Measurements from ENCODE around the gene FRMD6.
"Not testable (repeated sequence)": the region's sequence is repeated elsewhere in the genome, so short reads cannot be mapped to it uniquely, and the experiment has no call there.

FRMD6 gene

GRCh38 chr14:51633298-51633697 is 18.4 kb upstream of the FRMD6 start:
- DNase-seq, result not testable (repeated sequence)

- no peak for DNase-seq
These were observed 15.6 kb upstream of the FRMD6 start for GRCh38 chr14:51636109-51636508.

GRCh38 chr14:51638071-51638944 is 13.4 kb upstream of the FRMD6 start:
- no peak for DNase-seq

- no peak for DNase-seq
These were observed 11.9 kb upstream of the FRMD6 start for GRCh38 chr14:51639668-51640316.

GRCh38 chr14:51643140-51643539 is 8.6 kb upstream of the FRMD6 start:
- no peak for DNase-seq

- no peak for DNase-seq
These were observed 7.3 kb upstream of the FRMD6 start for GRCh38 chr14:51644217-51644933.

- DNase-seq, result no peak
These were observed 3.4 kb upstream of the FRMD6 start for GRCh38 chr14:51648296-51648695.

GRCh38 chr14:51650716-51651387 is 858 bp upstream of the FRMD6 start:
- DNase-seq, result peak in 1 of 2 donors; percentile 18

GRCh38 chr14:51652168-51653078 is 713 bp downstream of the FRMD6 start:
- DNase-seq, result peak in 1 of 2 donors; percentile 68

- DNase-seq, result peak in 1 of 2 donors; percentile 29
These were observed 1.5 kb downstream of the FRMD6 start for GRCh38 chr14:51653079-51653774.

GRCh38 chr14:51653775-51654532 is 2.2 kb downstream of the FRMD6 start:
- no peak for DNase-seq

GRCh38 chr14:51654533-51654845 is 2.8 kb downstream of the FRMD6 start:
- DNase-seq, result no peak

GRCh38 chr14:51657762-51658161 is 6.1 kb downstream of the FRMD6 start:
- no peak for DNase-seq

- DNase-seq, result no peak
These were observed 6.9 kb downstream of the FRMD6 start for GRCh38 chr14:51658441-51659173.

- no peak for DNase-seq
These were observed 9.0 kb downstream of the FRMD6 start for GRCh38 chr14:51660741-51661140.

GRCh38 chr14:51661504-51661903 is 9.8 kb downstream of the FRMD6 start:
- DNase-seq, result no peak

- DNase-seq, result no peak
These were observed 12.1 kb downstream of the FRMD6 start for GRCh38 chr14:51663783-51664326.

GRCh38 chr14:51666070-51666469 is 14.4 kb downstream of the FRMD6 start:
- no peak for DNase-seq

- DNase-seq, result no peak
These were observed 15.1 kb downstream of the FRMD6 start for GRCh38 chr14:51666826-51667225.

- no peak for DNase-seq
These were observed 17.2 kb downstream of the FRMD6 start for GRCh38 chr14:51668870-51669269.
